Measurements from ENCODE around the gene TXN.
"Not testable (repeated sequence)": the region's sequence is repeated elsewhere in the genome, so short reads cannot be mapped to it uniquely, and the experiment has no call there.

The TXN gene

DNA sequence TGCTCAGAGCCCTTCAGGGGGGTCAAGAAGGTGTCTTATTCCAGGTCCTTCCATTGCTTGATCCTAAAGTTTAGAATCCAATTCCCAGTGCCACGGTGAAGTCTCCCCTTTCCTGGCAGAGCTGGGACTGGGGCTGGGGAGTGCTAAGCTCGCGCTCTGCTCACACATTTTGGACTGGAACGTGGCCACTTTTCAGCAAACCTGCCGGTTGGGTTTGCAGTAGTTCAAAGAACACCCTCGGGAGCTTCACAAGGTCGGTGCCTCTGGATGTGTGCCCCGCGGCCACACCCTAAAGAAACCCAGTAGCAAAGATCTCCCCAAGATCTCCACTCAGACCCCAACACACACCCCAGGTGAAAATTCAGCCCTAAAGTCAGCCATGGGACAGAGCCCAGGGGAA, 48.3 kb downstream of the TXN start, which contains the start of gene C9orf152:
TSS of gene C9orf152 (minus strand) at position 129 of the 400 bp plus-strand sequence. CDS start 580 bp downstream, outside the sequence.
- Histone ChIP-seq H3K36me3 (ENCODE audit: insufficient read depth, low read length) (no peaks in the 10 kb centered on the region), H3K4me1 (ENCODE audit: insufficient read depth, low read length, severe bottlenecking) (no peaks in the 10 kb centered on the region), H3K9me2 (ENCODE audit: low read depth, low read length) (no peaks in the 10 kb centered on the region), H3K27me3 (ENCODE audit: insufficient read depth, low read length) (0 out of 2 replicates have a peak, but pooled peaks cover 8% of the 10 kb centered on the region), H3K9ac (ENCODE audit: low read length) (no peak within 1 kb of the TSS), H2AFZ (ENCODE audit: low read length) (no peak within 1 kb of the TSS), H3K4me2 (ENCODE audit: low read length) (no peak within 1 kb of the TSS), H3K9me3 (ENCODE audit: low read length) (0 out of 2 replicates have a peak, but pooled peaks cover 3% of the 10 kb centered on the region), H3K4me3 (ENCODE audit: low read depth, low read length, poor library complexity, severe bottlenecking) (no peak within 1 kb of the TSS), H4K20me1 (ENCODE audit: insufficient read depth, low read length) (no peaks in the 10 kb centered on the region), H3K27ac (ENCODE audit: low read depth, low read length, poor library complexity, severe bottlenecking) (no peak within 1 kb of the TSS), H3F3A (ENCODE audit: insufficient read depth, low read length) (no peaks in the 10 kb centered on the region), H3K79me2 (ENCODE audit: insufficient read depth, low read length) (no peaks in the 10 kb centered on the region)
- TF ChIP-seq EZH2 (IDR thresholded peaks at IDR 0.05; ENCODE audit: borderline replicate concordance, low read length), result no peak
- TF ChIP-seq, protein P1, sequence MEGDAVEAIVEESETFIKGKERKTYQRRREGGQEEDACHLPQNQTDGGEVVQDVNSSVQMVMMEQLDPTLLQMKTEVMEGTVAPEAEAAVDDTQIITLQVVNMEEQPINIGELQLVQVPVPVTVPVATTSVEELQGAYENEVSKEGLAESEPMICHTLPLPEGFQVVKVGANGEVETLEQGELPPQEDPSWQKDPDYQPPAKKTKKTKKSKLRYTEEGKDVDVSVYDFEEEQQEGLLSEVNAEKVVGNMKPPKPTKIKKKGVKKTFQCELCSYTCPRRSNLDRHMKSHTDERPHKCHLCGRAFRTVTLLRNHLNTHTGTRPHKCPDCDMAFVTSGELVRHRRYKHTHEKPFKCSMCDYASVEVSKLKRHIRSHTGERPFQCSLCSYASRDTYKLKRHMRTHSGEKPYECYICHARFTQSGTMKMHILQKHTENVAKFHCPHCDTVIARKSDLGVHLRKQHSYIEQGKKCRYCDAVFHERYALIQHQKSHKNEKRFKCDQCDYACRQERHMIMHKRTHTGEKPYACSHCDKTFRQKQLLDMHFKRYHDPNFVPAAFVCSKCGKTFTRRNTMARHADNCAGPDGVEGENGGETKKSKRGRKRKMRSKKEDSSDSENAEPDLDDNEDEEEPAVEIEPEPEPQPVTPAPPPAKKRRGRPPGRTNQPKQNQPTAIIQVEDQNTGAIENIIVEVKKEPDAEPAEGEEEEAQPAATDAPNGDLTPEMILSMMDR (IDR thresholded peaks at IDR 0.05; ENCODE audit: low read length), result no peak

DNA sequence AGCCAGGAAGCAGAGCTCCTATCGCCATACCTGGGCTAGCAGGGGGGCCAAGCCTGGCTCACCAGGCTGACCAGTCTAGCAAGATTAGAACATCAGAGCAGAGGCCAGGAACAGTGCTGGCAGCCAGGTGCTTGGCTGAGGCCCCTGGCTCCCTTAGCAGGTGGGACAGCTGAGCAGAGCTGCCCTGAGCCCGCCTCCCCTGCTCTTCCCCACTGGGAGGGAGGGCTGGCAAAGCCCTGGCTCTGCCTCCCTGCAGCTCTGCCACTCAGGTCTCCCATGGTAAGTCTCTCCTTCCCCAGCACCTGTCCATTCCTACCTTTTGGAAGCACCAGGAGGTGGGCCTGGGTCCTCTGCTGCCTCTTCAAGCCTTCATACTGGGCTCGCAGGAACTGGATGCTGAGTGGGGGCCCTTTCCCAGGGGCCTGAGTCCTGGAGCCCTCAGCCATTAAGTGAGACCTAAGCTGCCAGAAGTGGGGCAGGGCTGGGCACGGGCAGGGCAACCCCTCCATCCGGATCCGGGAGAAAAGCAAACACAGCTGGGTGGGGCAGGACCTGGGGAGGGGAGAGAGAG, 49.2 kb downstream of the TXN start:
- Histone ChIP-seq H3K4me2 (ENCODE audit: low read length) (no peak overlapping the region), H3K9me2 (ENCODE audit: low read depth, low read length) (no peaks in the 10 kb centered on the region), H3K9ac (ENCODE audit: low read length) (no peak overlapping the region), H3K4me1 (ENCODE audit: insufficient read depth, low read length, severe bottlenecking) (no peaks in the 10 kb centered on the region), H3K36me3 (ENCODE audit: insufficient read depth, low read length) (no peaks in the 10 kb centered on the region), H2AFZ (ENCODE audit: low read length) (no peak overlapping the region), H3F3A (ENCODE audit: insufficient read depth, low read length) (no peaks in the 10 kb centered on the region), H3K4me3 (ENCODE audit: low read depth, low read length, poor library complexity, severe bottlenecking) (no peak overlapping the region), H3K27ac (ENCODE audit: low read depth, low read length, poor library complexity, severe bottlenecking) (no peak overlapping the region), H3K27me3 (ENCODE audit: insufficient read depth, low read length) (0 out of 2 replicates have a peak, but pooled peaks cover 8% of the 10 kb centered on the region), H3K79me2 (ENCODE audit: insufficient read depth, low read length) (no peaks in the 10 kb centered on the region), H4K20me1 (ENCODE audit: insufficient read depth, low read length) (no peaks in the 10 kb centered on the region), H3K9me3 (ENCODE audit: low read length) (0 out of 2 replicates have a peak, but pooled peaks cover 3% of the 10 kb centered on the region)
- TF ChIP-seq, protein P1 (IDR thresholded peaks at IDR 0.05; ENCODE audit: low read length), result no peak
- no peak for TF ChIP-seq EZH2 (IDR thresholded peaks at IDR 0.05; ENCODE audit: borderline replicate concordance, low read length)

DNA sequence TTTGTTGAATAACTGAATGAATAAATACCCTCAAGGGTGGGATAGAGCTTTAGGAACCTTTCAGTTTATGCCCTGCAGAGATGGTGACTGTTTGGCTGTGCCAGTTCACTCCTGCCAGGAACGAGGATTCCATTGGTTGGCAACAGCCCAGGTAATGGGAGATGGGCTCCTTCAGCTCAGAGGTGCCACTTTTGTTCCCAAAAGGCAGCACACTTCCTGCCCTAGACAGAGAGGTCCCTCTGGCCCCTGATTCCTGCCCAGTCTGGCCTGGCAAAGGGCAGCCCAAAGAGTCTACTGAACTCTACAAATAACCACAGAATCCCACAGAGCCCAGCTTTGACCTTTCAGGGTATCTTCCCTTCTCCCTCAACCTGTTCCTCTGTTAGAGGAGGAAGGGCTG, 49.9 kb downstream of the TXN start:
- Histone ChIP-seq H3K4me2 (ENCODE audit: low read length) (no peak overlapping the region), H4K20me1 (ENCODE audit: insufficient read depth, low read length) (no peaks in the 10 kb centered on the region), H3K27ac (ENCODE audit: low read depth, low read length, poor library complexity, severe bottlenecking) (no peak overlapping the region), H3K9ac (ENCODE audit: low read length) (no peak overlapping the region), H3K79me2 (ENCODE audit: insufficient read depth, low read length) (no peaks in the 10 kb centered on the region), H3K36me3 (ENCODE audit: insufficient read depth, low read length) (no peaks in the 10 kb centered on the region), H3K4me1 (ENCODE audit: insufficient read depth, low read length, severe bottlenecking) (no peaks in the 10 kb centered on the region), H2AFZ (ENCODE audit: low read length) (no peak overlapping the region), H3K4me3 (ENCODE audit: low read depth, low read length, poor library complexity, severe bottlenecking) (no peak overlapping the region), H3K9me2 (ENCODE audit: low read depth, low read length) (no peaks in the 10 kb centered on the region), H3K9me3 (ENCODE audit: low read length) (0 out of 2 replicates have a peak, but pooled peaks cover 1% of the 10 kb centered on the region), H3F3A (ENCODE audit: insufficient read depth, low read length) (no peaks in the 10 kb centered on the region), H3K27me3 (ENCODE audit: insufficient read depth, low read length) (0 out of 2 replicates have a peak, but pooled peaks cover 8% of the 10 kb centered on the region)
- TF ChIP-seq, protein P1 (IDR thresholded peaks at IDR 0.05; ENCODE audit: low read length), result no peak
- TF ChIP-seq EZH2 (IDR thresholded peaks at IDR 0.05; ENCODE audit: borderline replicate concordance, low read length), result no peak

DNA sequence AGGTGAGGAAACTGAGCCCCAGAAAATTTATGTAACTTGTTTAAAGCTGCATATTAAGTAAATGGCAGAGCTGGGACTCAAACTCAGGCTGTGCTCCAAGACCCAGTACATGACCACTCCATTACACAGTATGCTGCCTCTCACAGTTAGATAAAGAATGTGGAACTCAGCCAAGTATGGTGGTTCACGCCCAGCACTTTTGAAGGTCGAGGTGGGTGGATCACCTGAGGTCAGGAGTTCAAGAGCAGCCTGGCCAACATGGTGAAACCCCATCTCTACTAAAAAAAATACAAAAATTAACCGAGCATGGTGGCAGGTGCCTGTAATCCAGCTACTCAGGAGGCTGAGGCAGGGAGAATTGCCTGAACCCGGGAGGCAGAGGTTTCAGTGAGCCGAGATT, 50.7 kb downstream of the TXN start:
- H3K27me3 ChIP-seq (ENCODE audit: insufficient read depth, low read length); H3K27ac ChIP-seq (ENCODE audit: low read depth, low read length, poor library complexity, severe bottlenecking); H3K4me2 ChIP-seq (ENCODE audit: low read length); H3F3A ChIP-seq (ENCODE audit: insufficient read depth, low read length); H3K36me3 ChIP-seq (ENCODE audit: insufficient read depth, low read length); H3K9me2 ChIP-seq (ENCODE audit: low read depth, low read length); H3K9ac ChIP-seq (ENCODE audit: low read length); H3K9me3 ChIP-seq (ENCODE audit: low read length); H3K4me3 ChIP-seq (ENCODE audit: low read depth, low read length, poor library complexity, severe bottlenecking); H3K4me1 ChIP-seq (ENCODE audit: insufficient read depth, low read length, severe bottlenecking); H3K79me2 ChIP-seq (ENCODE audit: insufficient read depth, low read length); H2AFZ ChIP-seq (ENCODE audit: low read length); H4K20me1 ChIP-seq (ENCODE audit: insufficient read depth, low read length): not testable (repeated sequence)
